Smooth muscle cell of the brain vasculature (primary cell): ENCODE measurements around the gene MYPN.
A peak's percentile ranks its signal among the peaks of the same experiment; 100 is the strongest.
"Not testable (repeated sequence)": the region's sequence is repeated elsewhere in the genome, so short reads cannot be mapped to it uniquely, and the experiment has no call there.

Source experiments
- DNase-seq: peaks from one replicate; pipeline ENCODE4 v3.0.0-alpha.2; 2012; ENCODE audit warnings: low read depth, low spot score

Gene MYPN, protein sequence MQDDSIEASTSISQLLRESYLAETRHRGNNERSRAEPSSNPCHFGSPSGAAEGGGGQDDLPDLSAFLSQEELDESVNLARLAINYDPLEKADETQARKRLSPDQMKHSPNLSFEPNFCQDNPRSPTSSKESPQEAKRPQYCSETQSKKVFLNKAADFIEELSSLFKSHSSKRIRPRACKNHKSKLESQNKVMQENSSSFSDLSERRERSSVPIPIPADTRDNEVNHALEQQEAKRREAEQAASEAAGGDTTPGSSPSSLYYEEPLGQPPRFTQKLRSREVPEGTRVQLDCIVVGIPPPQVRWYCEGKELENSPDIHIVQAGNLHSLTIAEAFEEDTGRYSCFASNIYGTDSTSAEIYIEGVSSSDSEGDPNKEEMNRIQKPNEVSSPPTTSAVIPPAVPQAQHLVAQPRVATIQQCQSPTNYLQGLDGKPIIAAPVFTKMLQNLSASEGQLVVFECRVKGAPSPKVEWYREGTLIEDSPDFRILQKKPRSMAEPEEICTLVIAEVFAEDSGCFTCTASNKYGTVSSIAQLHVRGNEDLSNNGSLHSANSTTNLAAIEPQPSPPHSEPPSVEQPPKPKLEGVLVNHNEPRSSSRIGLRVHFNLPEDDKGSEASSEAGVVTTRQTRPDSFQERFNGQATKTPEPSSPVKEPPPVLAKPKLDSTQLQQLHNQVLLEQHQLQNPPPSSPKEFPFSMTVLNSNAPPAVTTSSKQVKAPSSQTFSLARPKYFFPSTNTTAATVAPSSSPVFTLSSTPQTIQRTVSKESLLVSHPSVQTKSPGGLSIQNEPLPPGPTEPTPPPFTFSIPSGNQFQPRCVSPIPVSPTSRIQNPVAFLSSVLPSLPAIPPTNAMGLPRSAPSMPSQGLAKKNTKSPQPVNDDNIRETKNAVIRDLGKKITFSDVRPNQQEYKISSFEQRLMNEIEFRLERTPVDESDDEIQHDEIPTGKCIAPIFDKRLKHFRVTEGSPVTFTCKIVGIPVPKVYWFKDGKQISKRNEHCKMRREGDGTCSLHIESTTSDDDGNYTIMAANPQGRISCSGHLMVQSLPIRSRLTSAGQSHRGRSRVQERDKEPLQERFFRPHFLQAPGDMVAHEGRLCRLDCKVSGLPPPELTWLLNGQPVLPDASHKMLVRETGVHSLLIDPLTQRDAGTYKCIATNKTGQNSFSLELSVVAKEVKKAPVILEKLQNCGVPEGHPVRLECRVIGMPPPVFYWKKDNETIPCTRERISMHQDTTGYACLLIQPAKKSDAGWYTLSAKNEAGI (N-terminal part only)

GRCh38 chr10:68109331-68109730 lies at the start of gene MYPN:
Gene MYPN (plus strand): TSS chr10:68109488. CDS start chr10:68121439, 11,951 bp downstream.
- DNase-seq, result no peak

- DNase-seq, result no peak
Measured at GRCh38 chr10:68067029-68067428, 42.3 kb upstream of the MYPN start.

GRCh38 chr10:68067508-68067907 lies 41.8 kb upstream of the MYPN start:
- no peak for DNase-seq

DNA sequence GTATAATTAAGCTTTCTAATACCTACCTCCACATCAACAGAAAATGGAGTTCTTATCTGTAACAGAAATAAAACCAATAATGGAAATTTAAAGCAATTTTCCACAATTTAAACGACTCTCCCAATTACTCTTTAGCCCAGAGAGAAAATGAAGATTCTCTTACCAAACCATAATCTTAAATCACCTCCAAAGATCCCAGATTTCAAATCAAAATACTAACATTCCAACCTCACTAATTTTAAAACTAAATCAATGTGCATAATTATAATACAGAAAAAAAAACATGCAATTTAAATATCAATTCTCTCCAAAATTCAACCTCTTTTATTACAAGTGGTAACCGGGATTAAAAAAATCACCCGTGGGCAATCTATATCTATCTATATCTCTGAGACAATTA lies 35.7 kb upstream of the MYPN start:
- DNase-seq, result no peak

- DNase-seq, result no peak
Measured at GRCh38 chr10:68074031-68074774, 35.1 kb upstream of the MYPN start.

- peak; percentile 80 for DNase-seq
Measured at GRCh38 chr10:68074775-68075549, 34.3 kb upstream of the MYPN start, which contains the start of gene HERC4. Gene HERC4 (minus strand): TSS chr10:68075283. CDS start chr10:68073108, 2,175 bp downstream.

GRCh38 chr10:68075550-68076004 lies 33.7 kb upstream of the MYPN start:
- no peak for DNase-seq

- DNase-seq, result not testable (repeated sequence)
Measured at GRCh38 chr10:68076081-68076480, 33.2 kb upstream of the MYPN start.

GRCh38 chr10:68077026-68077425 lies 32.3 kb upstream of the MYPN start:
- DNase-seq, result no peak

GRCh38 chr10:68079434-68079833 lies 29.9 kb upstream of the MYPN start:
- DNase-seq, result no peak

- DNase-seq, result no peak
Measured at GRCh38 chr10:68080853-68081431, 28.3 kb upstream of the MYPN start.

DNA sequence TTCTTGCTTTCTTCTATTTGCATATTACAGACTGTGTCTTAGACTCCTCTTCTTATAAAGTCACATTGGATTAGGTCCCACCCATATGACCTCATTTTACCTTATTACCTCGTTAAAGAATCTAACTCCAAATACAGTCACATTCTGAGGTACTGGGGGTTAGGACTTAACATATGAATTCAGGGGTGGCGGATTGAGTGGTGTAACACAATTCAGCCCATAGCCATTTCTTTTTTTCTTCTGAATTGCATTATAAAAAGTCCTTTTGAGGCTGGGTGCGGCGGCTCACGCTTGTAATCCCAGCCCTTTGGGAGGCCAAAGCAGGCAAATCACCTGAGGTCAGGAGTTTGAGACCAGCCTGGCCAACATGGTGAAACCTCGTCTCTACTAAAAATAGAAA lies 27.4 kb upstream of the MYPN start:
- DNase-seq, result no peak

- DNase-seq, result no peak
Measured at GRCh38 chr10:68082872-68083271, 26.4 kb upstream of the MYPN start.

DNA sequence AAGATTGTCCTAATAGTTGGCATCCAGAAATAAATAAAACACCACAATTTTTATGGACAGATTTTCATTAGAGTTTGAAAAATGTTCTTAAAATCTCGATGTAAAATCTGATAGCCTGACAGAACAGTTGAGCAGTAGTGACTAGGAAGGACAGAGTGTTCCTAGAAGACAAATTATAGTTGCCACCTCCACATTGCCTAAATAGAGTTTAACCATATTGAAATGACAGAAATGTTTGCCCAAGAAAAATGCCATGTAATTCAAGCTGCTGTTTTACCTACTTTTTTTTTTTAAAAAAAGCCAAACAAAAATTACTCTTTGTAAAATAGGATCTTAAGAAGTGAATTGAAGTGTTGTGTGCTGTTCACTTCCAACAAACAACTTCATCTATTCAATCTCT lies 25.3 kb upstream of the MYPN start:
- no peak for DNase-seq

DNA sequence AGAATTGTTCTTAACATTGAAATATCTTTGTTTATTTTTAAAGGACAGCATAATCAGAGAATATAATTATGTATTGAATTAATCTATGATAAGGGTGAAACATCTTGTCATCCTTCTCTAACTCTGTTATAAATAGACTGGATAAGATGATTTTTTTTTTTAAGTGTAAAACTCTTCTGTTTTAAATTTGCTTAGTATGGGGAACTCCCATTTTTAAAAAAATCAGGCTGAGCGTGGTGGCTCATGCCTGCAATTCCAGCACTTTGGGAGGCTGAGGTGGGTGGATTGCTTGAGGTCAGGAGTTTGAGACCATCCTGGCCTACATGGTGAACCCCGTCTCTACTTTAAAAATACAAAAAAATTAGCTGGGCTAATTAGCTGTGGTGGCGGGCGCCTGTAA lies 24.8 kb upstream of the MYPN start:
- no peak for DNase-seq

- no peak for DNase-seq
Measured at GRCh38 chr10:68086011-68086410, 23.3 kb upstream of the MYPN start.

GRCh38 chr10:68086910-68087684 lies 22.2 kb upstream of the MYPN start:
- no peak for DNase-seq

DNA sequence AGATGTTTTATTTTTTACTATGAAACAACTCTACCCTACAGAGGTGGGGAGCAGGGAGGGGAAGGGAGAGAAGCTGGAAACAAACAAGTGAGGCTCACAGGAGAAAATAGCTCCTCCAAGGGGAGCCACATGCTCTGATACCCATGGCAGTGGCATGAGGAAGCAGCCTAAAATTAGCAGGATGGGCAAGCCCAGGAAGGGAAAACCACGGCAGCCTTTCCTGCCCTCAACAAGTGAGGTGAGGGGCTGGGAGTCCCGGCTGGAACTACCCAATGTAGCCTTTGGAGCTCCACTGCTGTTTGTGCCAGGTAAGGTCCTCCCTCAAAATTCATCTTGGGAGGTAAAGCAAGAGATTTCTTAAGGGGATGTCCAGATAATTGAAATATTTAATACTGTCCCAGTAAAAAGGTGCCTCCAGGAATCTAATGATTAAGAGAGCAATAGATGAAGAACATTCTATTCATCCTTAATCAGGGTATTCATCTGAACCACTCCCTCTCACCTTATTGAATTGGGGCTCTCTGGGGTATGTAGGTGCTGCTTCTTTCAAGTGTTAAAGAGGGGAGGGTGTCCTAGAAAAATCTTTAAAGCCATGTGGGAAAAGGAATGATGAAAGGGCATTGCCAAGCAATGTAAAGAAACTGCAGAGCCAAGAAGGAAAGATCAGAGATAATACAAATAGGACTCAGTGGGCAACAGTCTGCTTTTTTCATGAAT lies 21.4 kb upstream of the MYPN start:
- no peak for DNase-seq
